GM19023 (cell line): ENCODE results near the gene MRAP2.
"Not testable (repeated sequence)": the region's sequence is repeated elsewhere in the genome, so short reads cannot be mapped to it uniquely, and the experiment has no call there.

ENCODE experiments used
- ATAC-seq: cut with Tn5 transposase; IDR thresholded peaks from one replicate; pipeline ENCODE4 v1.9.1; 2021; ENCODE audit warnings: mild to moderate bottlenecking, moderate library complexity; ENCODE audit not compliant: unreplicated experiment

Gene MRAP2

GRCh38 chr6:84068873-84069272 lies 35.3 kb downstream of the MRAP2 start:
- not testable (repeated sequence) for ATAC-seq

- ATAC-seq = no peak
Measured at GRCh38 chr6:84072442-84072997, 38.9 kb downstream of the MRAP2 start.

- ATAC-seq = no peak
Measured at GRCh38 chr6:84074988-84075781, 41.6 kb downstream of the MRAP2 start.

GRCh38 chr6:84077645-84078044 lies 44.1 kb downstream of the MRAP2 start:
- no peak for ATAC-seq

GRCh38 chr6:84078335-84078734 lies 44.8 kb downstream of the MRAP2 start:
- no peak for ATAC-seq

- ATAC-seq = no peak
Measured at GRCh38 chr6:84081222-84081621, 47.6 kb downstream of the MRAP2 start.

- no peak for ATAC-seq
Measured at GRCh38 chr6:84082689-84083265, 49.2 kb downstream of the MRAP2 start.

- ATAC-seq = not testable (repeated sequence)
Measured at GRCh38 chr6:84084705-84085104, 51.1 kb downstream of the MRAP2 start.

GRCh38 chr6:84086056-84086455 lies 52.5 kb downstream of the MRAP2 start:
- ATAC-seq = no peak

GRCh38 chr6:84086545-84087429 lies 53.2 kb downstream of the MRAP2 start:
- ATAC-seq = no peak

- no peak for ATAC-seq
Measured at GRCh38 chr6:84089081-84089480, 55.5 kb downstream of the MRAP2 start.

- no peak for ATAC-seq
Measured at GRCh38 chr6:84089552-84089951, 56.0 kb downstream of the MRAP2 start.

- ATAC-seq = no peak
Measured at GRCh38 chr6:84093441-84094435, 60.2 kb downstream of the MRAP2 start.

- no peak for ATAC-seq
Measured at GRCh38 chr6:84095156-84095555, 61.6 kb downstream of the MRAP2 start.

GRCh38 chr6:84103029-84103428 lies 69.5 kb downstream of the MRAP2 start:
- no peak for ATAC-seq

GRCh38 chr6:84105215-84105924 lies 71.8 kb downstream of the MRAP2 start:
- not testable (repeated sequence) for ATAC-seq

GRCh38 chr6:84107495-84107894 lies 73.9 kb downstream of the MRAP2 start:
- ATAC-seq = no peak

- not testable (repeated sequence) for ATAC-seq
Measured at GRCh38 chr6:84111351-84111750, 77.8 kb downstream of the MRAP2 start.

GRCh38 chr6:84114933-84115594 lies 81.5 kb downstream of the MRAP2 start:
- not testable (repeated sequence) for ATAC-seq
